ENCODE measurements around the gene MAP1LC3B2. TPM values are rescaled to one million over a fixed set of nuclear protein-coding genes. Genes with fewer than 3 reads are reported as not detected.

The MAP1LC3B2 gene
- total RNA-seq, 2 experiments from 2014 or later = not detected

DNA sequence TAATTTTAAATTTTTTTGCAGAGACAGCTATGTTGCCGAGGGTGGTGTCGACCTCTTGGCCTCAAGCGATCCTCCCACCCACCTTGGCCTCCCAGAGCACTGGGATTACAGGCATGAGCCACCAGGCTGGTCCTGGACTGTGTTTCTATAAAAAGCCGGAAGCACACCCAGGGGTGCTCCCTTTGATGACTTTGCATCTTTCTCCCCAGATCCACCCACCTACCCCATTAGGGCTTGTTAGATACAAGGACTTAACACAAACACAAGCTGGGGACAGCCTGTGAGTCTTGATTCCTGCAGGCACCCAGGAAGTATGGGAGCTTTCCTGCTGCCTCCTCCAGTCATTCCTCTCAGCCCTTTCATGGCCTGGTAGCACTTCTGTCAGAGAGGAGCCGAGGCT lies 67.0 kb downstream of the MAP1LC3B2 start:
- BruUV-seq (replicated peaks) = no TSS peak
- no peak for TF ChIP-seq EZH2phosphoT487 (IDR thresholded peaks at IDR 0.05; ENCODE audit: borderline replicate concordance, low read depth, low read length)
- TF ChIP-seq, protein P1, sequence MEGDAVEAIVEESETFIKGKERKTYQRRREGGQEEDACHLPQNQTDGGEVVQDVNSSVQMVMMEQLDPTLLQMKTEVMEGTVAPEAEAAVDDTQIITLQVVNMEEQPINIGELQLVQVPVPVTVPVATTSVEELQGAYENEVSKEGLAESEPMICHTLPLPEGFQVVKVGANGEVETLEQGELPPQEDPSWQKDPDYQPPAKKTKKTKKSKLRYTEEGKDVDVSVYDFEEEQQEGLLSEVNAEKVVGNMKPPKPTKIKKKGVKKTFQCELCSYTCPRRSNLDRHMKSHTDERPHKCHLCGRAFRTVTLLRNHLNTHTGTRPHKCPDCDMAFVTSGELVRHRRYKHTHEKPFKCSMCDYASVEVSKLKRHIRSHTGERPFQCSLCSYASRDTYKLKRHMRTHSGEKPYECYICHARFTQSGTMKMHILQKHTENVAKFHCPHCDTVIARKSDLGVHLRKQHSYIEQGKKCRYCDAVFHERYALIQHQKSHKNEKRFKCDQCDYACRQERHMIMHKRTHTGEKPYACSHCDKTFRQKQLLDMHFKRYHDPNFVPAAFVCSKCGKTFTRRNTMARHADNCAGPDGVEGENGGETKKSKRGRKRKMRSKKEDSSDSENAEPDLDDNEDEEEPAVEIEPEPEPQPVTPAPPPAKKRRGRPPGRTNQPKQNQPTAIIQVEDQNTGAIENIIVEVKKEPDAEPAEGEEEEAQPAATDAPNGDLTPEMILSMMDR (conservative IDR thresholded peaks at IDR 0.05; ENCODE audit: low read length) = no peak
- no peak for DNase-seq (ENCODE audit: low spot score)
- H3K36me3 ChIP-seq (ENCODE audit: insufficient read depth, low read length) = no peaks in the 10 kb centered on the region
- no peaks in the 10 kb centered on the region for H3K79me2 ChIP-seq (ENCODE audit: insufficient read depth, low read depth, low read length)
- H3K9me3 ChIP-seq (ENCODE audit: low read length) = no peaks in the 10 kb centered on the region
- H2AFZ ChIP-seq (ENCODE audit: low read length) = no peak overlapping the region
- POLR2A ChIA-PET = interaction anchor here (0.6 to 1.0 kb wide), 3 partner anchors 19 to 565 kb away, joined by 3 read pairs; no protein-coding TSS in a partner anchor
- CTCF ChIA-PET (ENCODE audit: unreplicated experiment) = no interaction called here
- H3K4me3 ChIP-seq (ENCODE audit: low read depth, low read length, poor library complexity, severe bottlenecking) = no peak overlapping the region
- H3K4me1 ChIP-seq (ENCODE audit: insufficient read depth, low read length, poor library complexity, severe bottlenecking) = no peaks in the 10 kb centered on the region
- no peaks in the 10 kb centered on the region for H3K9me2 ChIP-seq (ENCODE audit: insufficient read depth, low read length)
- no peak overlapping the region for H3K4me2 ChIP-seq (ENCODE audit: low read length)
- intact Hi-C loops (cut with micrococcal nuclease; ENCODE audit: unreplicated experiment) = no loop called here
- no peak overlapping the region for H3K27ac ChIP-seq (ENCODE audit: low read depth, low read length, poor library complexity, severe bottlenecking)
- no peaks in the 10 kb centered on the region for H4K20me1 ChIP-seq (ENCODE audit: insufficient read depth, low read length)

Other genes starting within 250 kb of the MAP1LC3B2 start
- gene SPRING1, start 178.7 kb downstream of the MAP1LC3B2 start, total RNA-seq (2014; rRNA removed; shearing (Covaris generic)) = 51.2 and 75.5 TPM in 2 replicates
- gene SPRING1, start 178.7 kb downstream of the MAP1LC3B2 start, total RNA-seq (2022) = 65.1 and 70.3 TPM in 2 replicates
- gene RNFT2, start 178.9 kb downstream of the MAP1LC3B2 start, total RNA-seq (2014; rRNA removed; shearing (Covaris generic)) = 34.3 and 40.2 TPM in 2 replicates
- 62.2 and 74.3 TPM in 2 replicates for gene RNFT2, start 178.9 kb downstream of the MAP1LC3B2 start, total RNA-seq (2022)